ENCODE measurements around the gene ZC3HAV1L. TPM values are rescaled to one million over a fixed set of nuclear protein-coding genes. Genes with fewer than 3 reads are reported as not detected.

Gene ZC3HAV1L
- total and polyA plus RNA-seq, 9 donors = 2.6 to 46.4 (median 23.6) TPM

- H3K4me1 ChIP-seq (ENCODE audit: insufficient read depth) = peaks cover 3% of the 10 kb centered on the region
- intact Hi-C loops (cut with DNase I) = no loop called here
- DNase-seq = no peak
- H3K9me3 ChIP-seq = no peaks in the 10 kb centered on the region
- H3K27ac ChIP-seq = no peak overlapping the region
- H3K27me3 ChIP-seq = no peaks in the 10 kb centered on the region
- no peaks in the 10 kb centered on the region for H3K36me3 ChIP-seq
- WGBS, 3 donors = 55 to 77% (median 63%) methylated on average over 4 of the region's 4 CpGs
- no peak overlapping the region for H3K4me3 ChIP-seq
- TF ChIP-seq EP300 (IDR thresholded peaks at IDR 0.05) (no peak), CTCF (IDR thresholded peaks at IDR 0.05) (no peak)
Observed at GRCh38 chr7:139022286-139022685, 13.6 kb downstream of the ZC3HAV1L start.

GRCh38 chr7:139018910-139019309 is 16.9 kb downstream of the ZC3HAV1L start:
- intact Hi-C loops (cut with DNase I) = loop anchor here in 1 of 4 donors (5.0 kb wide), 1 partner anchor 58 kb away; no protein-coding TSS in a partner anchor
- Histone ChIP-seq H3K9me3 (no peaks in the 10 kb centered on the region), H3K4me1 (ENCODE audit: insufficient read depth) (peaks cover 5% of the 10 kb centered on the region), H3K27ac (no peak overlapping the region), H3K4me3 (no peak overlapping the region), H3K27me3 (no peaks in the 10 kb centered on the region), H3K36me3 (no peaks in the 10 kb centered on the region)
- 69 to 75% (median 73%) methylated on average over 3 of the region's 3 CpGs for WGBS, 3 donors
- TF ChIP-seq CTCF (IDR thresholded peaks at IDR 0.05) (no peak), POLR2A (IDR thresholded peaks at IDR 0.05) (no peak), EP300 (IDR thresholded peaks at IDR 0.05) (no peak)
- DNase-seq = no peak

- H3K4me1 ChIP-seq (ENCODE audit: insufficient read depth) = peaks cover 1% of the 10 kb centered on the region
- WGBS, 3 donors = 18 to 19% (median 18%) methylated on average over 7 of the region's 7 CpGs
- H3K4me3 ChIP-seq = no peak overlapping the region
- intact Hi-C loops (cut with DNase I) = loop anchor here in 1 of 4 donors (5.0 kb wide), 1 partner anchor 60 kb away; no protein-coding TSS in a partner anchor
- no peak overlapping the region for H3K27ac ChIP-seq
- H3K36me3 ChIP-seq = no peaks in the 10 kb centered on the region
- TF ChIP-seq POLR2A (IDR thresholded peaks at IDR 0.05) = no peak
- peak; percentile 40 to 45 (median 43) for TF ChIP-seq CTCF (IDR thresholded peaks at IDR 0.05)
- no peak for TF ChIP-seq EP300 (IDR thresholded peaks at IDR 0.05)
- peak; percentile 45 to 71 (median 65) for DNase-seq
- H3K9me3 ChIP-seq = no peaks in the 10 kb centered on the region
- H3K27me3 ChIP-seq = no peaks in the 10 kb centered on the region
Observed at GRCh38 chr7:139016931-139017511, 18.8 kb downstream of the ZC3HAV1L start.

GRCh38 chr7:139011373-139011772 is 24.5 kb downstream of the ZC3HAV1L start:
- intact Hi-C loops (cut with DNase I) = no loop called here
- WGBS, 3 donors = 89 to 93% (median 90%) methylated on average over 3 of the region's 3 CpGs

More at GRCh38 chr7:139011373-139011772, 24.5 kb downstream of the ZC3HAV1L start:
- no peak overlapping the region for H3K4me3 ChIP-seq
- no peaks in the 10 kb centered on the region for H3K9me3 ChIP-seq
- no peak overlapping the region for H3K27ac ChIP-seq
- H3K27me3 ChIP-seq = no peaks in the 10 kb centered on the region
- no peak for DNase-seq
- TF ChIP-seq POLR2A (IDR thresholded peaks at IDR 0.05) (no peak), CTCF (IDR thresholded peaks at IDR 0.05) (no peak), EP300 (IDR thresholded peaks at IDR 0.05) (no peak)
- H3K4me1 ChIP-seq (ENCODE audit: insufficient read depth) = no peaks in the 10 kb centered on the region
- no peaks in the 10 kb centered on the region for H3K36me3 ChIP-seq
